Activated B cell treated with CpG ODN at 0.5 μM for 24 hours (primary cell): ENCODE results near the gene AKAP8L. TPM values are rescaled to one million over a fixed set of nuclear protein-coding genes. Genes with fewer than 3 reads are reported as not detected.

ENCODE experiments used
- ATAC-seq: fragments of 200-7000 bp; cut with Tn5 transposase; one replicate; pipeline ENCODE4 v1.10.0; 2021; ENCODE audit warnings: low read depth, mild to moderate bottlenecking, moderate library complexity
- CTCF ChIA-PET: fragments of 350-600 bp; sonication (Branson Sonifier 250); formaldehyde crosslinking; loops from one replicate; lab custom pipeline; 2021; ENCODE audit warnings: antibody characterized with exemption; lab: Charles Lee
- POLR2A ChIA-PET: fragments of 350-600 bp; sonication (Branson Sonifier 250); formaldehyde crosslinking; loops from one replicate; lab custom pipeline; 2021; ENCODE audit warnings: antibody characterized with exemption; lab: Charles Lee
- DNase-seq: peaks from one replicate; pipeline ENCODE4 v3.0.0; 2022
- H3K27ac Mint-ChIP-seq: one replicate; pipeline ENCODE4 v1.8.0; 2020; ENCODE audit warnings: mixed read lengths
- H3K27me3 Mint-ChIP-seq: one replicate; pipeline ENCODE4 v1.8.0; 2021; ENCODE audit warnings: mixed read lengths
- H3K36me3 Mint-ChIP-seq: one replicate; pipeline ENCODE4 v1.8.0; 2021; ENCODE audit warnings: low read depth, mixed read lengths
- H3K4me1 Mint-ChIP-seq: one replicate; pipeline ENCODE4 v1.8.0; 2021; ENCODE audit warnings: mixed read lengths
- H3K4me3 Mint-ChIP-seq: one replicate; pipeline ENCODE4 v1.8.0; 2020; ENCODE audit warnings: mild to moderate bottlenecking, mixed read lengths
- H3K9me3 Mint-ChIP-seq: one replicate; pipeline ENCODE4 v1.8.0; 2020; ENCODE audit warnings: mixed read lengths
- intact Hi-C: fragments of 100-400 bp; cut with micrococcal nuclease; formaldehyde crosslinking; loops from one replicate; pipeline ENCODE4 v1.15.1; 2024
- total RNA-seq: library from RNA; stranded (reverse); gene quantifications from 2 replicates; pipeline ENCODE4 v1.2.3, GENCODE V29; 2022
- TF ChIP-seq, protein P1 (sequence below): fragments of 200-600 bp; IDR thresholded peaks from one replicate; pipeline ENCODE4 v1.8.0; 2022; ENCODE audit warnings: antibody characterized with exemption, mild to moderate bottlenecking

AKAP8L gene
- total RNA-seq, 1 donor from 2014 or later, result 163 TPM

DNA sequence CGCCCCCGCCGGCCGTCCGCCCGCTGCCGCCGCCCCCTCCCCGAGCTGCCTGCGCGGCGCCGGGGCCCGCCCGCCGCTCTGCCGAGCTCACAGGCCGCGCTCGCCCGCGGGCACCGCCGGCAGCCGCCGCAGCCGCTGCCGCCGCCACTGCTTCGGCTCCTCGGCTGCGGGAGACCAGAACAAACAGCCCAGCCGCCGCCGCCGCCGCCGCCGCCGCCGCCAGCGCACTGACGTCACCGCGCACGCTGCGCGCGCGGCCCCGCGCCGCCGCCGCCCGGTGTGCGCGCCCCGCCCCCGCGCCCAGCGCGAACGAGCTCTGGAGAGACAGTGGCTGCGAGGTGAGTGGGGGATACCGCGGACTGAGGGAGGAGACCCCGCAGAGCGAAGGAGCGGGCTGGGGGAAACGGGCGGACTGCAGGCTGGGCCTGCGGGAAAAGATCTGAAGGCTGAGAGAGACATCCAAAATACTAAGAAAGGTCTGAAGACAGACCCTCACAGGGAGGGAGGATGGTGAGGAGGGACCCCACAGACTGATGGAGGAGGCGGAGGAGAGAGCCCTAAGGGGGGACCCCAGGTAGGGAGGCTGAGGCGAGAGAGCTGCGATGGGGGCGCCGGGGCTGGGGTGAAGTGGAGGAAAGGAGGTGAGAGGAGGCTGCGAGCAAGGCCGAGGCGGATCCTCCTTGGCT lies 86.3 kb downstream of the AKAP8L start, which contains the start of gene BRD4:
Gene BRD4 (minus strand): TSS at position 229 of the 686 bp plus-strand sequence. CDS start 59,440 bp downstream, outside the sequence.
- Mint-ChIP-seq H3K27ac (peak within 1 kb of the TSS; percentile 95), H3K27me3 (no peaks in the 10 kb centered on the region), H3K36me3 (peaks cover 34% of the 10 kb centered on the region), H3K4me3 (peak within 1 kb of the TSS; percentile 95), H3K9me3 (no peaks in the 10 kb centered on the region), H3K4me1 (peaks cover 60% of the 10 kb centered on the region)
- intact Hi-C loops, result loop anchor here (2.0 to 5.0 kb wide), 3 partner anchors 86 to 1935 kb away; partner anchors contain the start of genes AKAP8L and BABAM1
- TF ChIP-seq, protein P1, sequence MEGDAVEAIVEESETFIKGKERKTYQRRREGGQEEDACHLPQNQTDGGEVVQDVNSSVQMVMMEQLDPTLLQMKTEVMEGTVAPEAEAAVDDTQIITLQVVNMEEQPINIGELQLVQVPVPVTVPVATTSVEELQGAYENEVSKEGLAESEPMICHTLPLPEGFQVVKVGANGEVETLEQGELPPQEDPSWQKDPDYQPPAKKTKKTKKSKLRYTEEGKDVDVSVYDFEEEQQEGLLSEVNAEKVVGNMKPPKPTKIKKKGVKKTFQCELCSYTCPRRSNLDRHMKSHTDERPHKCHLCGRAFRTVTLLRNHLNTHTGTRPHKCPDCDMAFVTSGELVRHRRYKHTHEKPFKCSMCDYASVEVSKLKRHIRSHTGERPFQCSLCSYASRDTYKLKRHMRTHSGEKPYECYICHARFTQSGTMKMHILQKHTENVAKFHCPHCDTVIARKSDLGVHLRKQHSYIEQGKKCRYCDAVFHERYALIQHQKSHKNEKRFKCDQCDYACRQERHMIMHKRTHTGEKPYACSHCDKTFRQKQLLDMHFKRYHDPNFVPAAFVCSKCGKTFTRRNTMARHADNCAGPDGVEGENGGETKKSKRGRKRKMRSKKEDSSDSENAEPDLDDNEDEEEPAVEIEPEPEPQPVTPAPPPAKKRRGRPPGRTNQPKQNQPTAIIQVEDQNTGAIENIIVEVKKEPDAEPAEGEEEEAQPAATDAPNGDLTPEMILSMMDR, result no peak
- peak; percentile 86 for DNase-seq
- ATAC-seq, result peak; percentile 35
- CTCF ChIA-PET, result no interaction called here
- POLR2A ChIA-PET, result interaction anchor here (1.0 to 5.2 kb wide), 10 partner anchors 15 to 504 kb away, joined by 3 to 83 read pairs (median 10); partner anchors contain the start of genes AKAP8 and AKAP8L

DNA sequence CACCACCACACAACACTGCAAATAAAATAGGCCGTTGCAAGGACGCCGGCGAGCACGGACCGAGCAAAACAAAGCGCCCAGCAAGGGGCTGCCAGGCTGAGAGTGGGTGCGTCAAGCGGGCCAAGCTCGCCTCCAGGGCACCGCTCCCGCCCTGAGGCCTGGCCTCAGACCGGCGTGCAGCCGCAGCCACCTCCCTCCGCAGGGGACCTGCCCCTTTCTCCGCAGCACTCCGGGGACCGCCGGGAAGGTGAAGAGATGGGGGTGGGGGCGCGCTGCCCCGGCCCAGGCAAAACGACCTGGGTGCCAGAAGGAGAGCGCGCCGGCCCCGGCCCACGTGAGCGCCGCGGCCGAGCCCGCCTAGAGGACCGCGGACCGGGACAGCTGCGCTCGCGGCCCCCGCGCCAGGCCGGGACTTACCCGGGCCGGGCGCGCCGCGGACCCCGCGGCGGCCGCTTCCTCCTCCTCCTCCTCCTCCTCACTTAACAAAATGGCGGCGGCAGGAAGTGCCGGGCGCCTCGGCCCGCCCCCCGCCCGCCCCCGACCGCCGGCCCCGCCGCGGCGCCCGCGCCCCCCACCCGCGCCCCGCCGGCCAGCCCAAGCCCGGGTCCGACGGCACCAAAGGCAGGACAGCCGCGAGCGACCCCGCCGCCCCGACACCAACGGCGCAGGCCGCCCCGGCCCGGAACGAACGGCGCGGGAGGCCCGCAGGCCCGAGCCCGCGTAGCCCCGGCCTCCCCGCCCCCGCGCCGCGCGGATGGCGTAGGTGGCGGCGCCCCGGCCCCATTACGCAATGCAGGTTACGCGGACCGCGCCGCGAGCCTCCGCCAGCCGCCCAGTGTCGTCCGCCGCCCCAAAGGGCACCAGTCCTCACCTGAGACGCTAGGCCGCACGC lies 87.1 kb downstream of the AKAP8L start:
- ChIA-PET CTCF (no interaction called here), POLR2A (interaction anchor here (0.6 to 5.2 kb wide), 9 partner anchors 14 to 1992 kb away, joined by 3 to 83 read pairs (median 5); partner anchors contain the start of genes AKAP8 and AKAP8L)
- Mint-ChIP-seq H3K27me3 (no peaks in the 10 kb centered on the region), H3K4me1 (peaks cover 68% of the 10 kb centered on the region), H3K36me3 (peaks cover 34% of the 10 kb centered on the region), H3K9me3 (no peaks in the 10 kb centered on the region), H3K4me3 (peak overlapping the region; percentile 95), H3K27ac (peak overlapping the region; percentile 90)
- TF ChIP-seq, protein P1, result no peak
- intact Hi-C loops, result loop anchor here (1.0 to 5.0 kb wide), 6 partner anchors 13 to 1936 kb away; partner anchors contain the start of genes AKAP8L and BABAM1
- DNase-seq (peak; percentile 75), ATAC-seq (peak; percentile 49)

GRCh38 chr19:15330801-15331418 lies 87.9 kb downstream of the AKAP8L start:
- CTCF ChIA-PET, result interaction anchor here (1.5 kb wide), 1 partner anchor 42 kb away, joined by 4 read pairs; no protein-coding TSS in a partner anchor
- peaks cover 76% of the 10 kb centered on the region for H3K4me1 Mint-ChIP-seq
- intact Hi-C loops, result loop anchor here (1.0 to 5.0 kb wide), 5 partner anchors 13 to 1936 kb away; partner anchors contain the start of gene BABAM1

More at GRCh38 chr19:15330801-15331418, 87.9 kb downstream of the AKAP8L start:
- POLR2A ChIA-PET, result interaction anchor here (0.9 to 5.2 kb wide), 5 partner anchors 14 to 88 kb away, joined by 3 to 83 read pairs (median 5); partner anchors contain the start of genes AKAP8 and AKAP8L
- DNase-seq (no peak), ATAC-seq (no peak)
- peak overlapping the region; percentile 90 for H3K27ac Mint-ChIP-seq
- H3K4me3 Mint-ChIP-seq, result peak overlapping the region; percentile 95
- H3K27me3 Mint-ChIP-seq, result no peaks in the 10 kb centered on the region
- TF ChIP-seq, protein P1, result no peak
- no peaks in the 10 kb centered on the region for H3K9me3 Mint-ChIP-seq
- H3K36me3 Mint-ChIP-seq, result peaks cover 29% of the 10 kb centered on the region

Other genes with a start within 250 kb of the AKAP8L start
- not detected in 2 replicates for gene NOTCH3, start 218.0 kb downstream of the AKAP8L start, total RNA-seq
- not detected in 2 replicates for gene EPHX3, start 186.5 kb downstream of the AKAP8L start, total RNA-seq
- gene BRD4, start 86.4 kb downstream of the AKAP8L start, total RNA-seq, result 144 and 164 TPM in 2 replicates
- 74.8 and 79.0 TPM in 2 replicates for gene AKAP8, start 39.2 kb downstream of the AKAP8L start, total RNA-seq
- gene WIZ, start 31.0 kb upstream of the AKAP8L start, total RNA-seq, result 32.6 and 34.1 TPM in 2 replicates
- 76.2 and 89.3 TPM in 2 replicates for gene RASAL3, start 45.6 kb upstream of the AKAP8L start, total RNA-seq
- not detected in 2 replicates for gene PGLYRP2, start 60.5 kb upstream of the AKAP8L start, total RNA-seq
- not detected in 2 replicates for gene CYP4F22, start 89.5 kb upstream of the AKAP8L start, total RNA-seq
- not detected in 2 replicates for gene CYP4F8, start 196.2 kb upstream of the AKAP8L start, total RNA-seq
- not detected in 2 replicates for gene CYP4F3, start 221.9 kb upstream of the AKAP8L start, total RNA-seq